Right lobe of liver (tissue), 6 donors: Measurements from ENCODE around the gene SDK1. TPM values are rescaled to one million over a fixed set of nuclear protein-coding genes. Genes with fewer than 3 reads are reported as not detected.

Experiments
- ATAC-seq, 4 donors: fragments of 200-7000 bp; cut with Tn5 transposase; one replicate each; pipeline ENCODE4 v1.9.1; 2020; ENCODE audit warnings: mild to moderate bottlenecking in 4 of 4, moderate library complexity in 4 of 4
- DNase-seq, 3 donors: peaks; one replicate each; pipeline ENCODE4 v3.0.0-alpha.2; 2020
- H3K27ac ChIP-seq, 3 donors: fragments of 200-600 bp; one replicate each; pipeline ENCODE4 v1.8.0; 2022
- H3K27me3 ChIP-seq, 2 donors: fragments of 200-600 bp; one replicate each; pipeline ENCODE4 v1.8.0; 2022
- H3K36me3 ChIP-seq, 4 donors: fragments of 200-600 bp; sonication (generic) in 1 of 4; one replicate each; pipeline versions ENCODE4 v1.5.1 to v1.8.0; 2017 to 2022; ENCODE audit warnings: control low read depth in 1 of 4
- H3K4me1 ChIP-seq, 4 donors: fragments of 200-600 bp; sonication (generic) in 1 of 4; one replicate each; pipeline versions ENCODE4 v1.5.1 to v1.8.0; 2017 to 2022; ENCODE audit warnings: control low read depth in 1 of 4
- H3K4me3 ChIP-seq, 3 donors: fragments of 200-600 bp; one replicate each; pipeline ENCODE4 v1.8.0; 2022
- H3K9me3 ChIP-seq, 4 donors: fragments of 200-600 bp; sonication (generic) in 1 of 4; one replicate each; pipeline versions ENCODE4 v1.5.1 to v1.8.0; 2017 to 2022; ENCODE audit warnings: control low read depth in 1 of 4
- CTCF ChIP-seq, 4 donors: fragments of 200-600 bp in 3 of 4; fragments of 450-650 bp in 1 of 4; IDR thresholded peaks; one replicate each; pipeline versions ENCODE4 v1.5.1 to v1.8.0; 2016 to 2022; ENCODE audit warnings: antibody characterized with exemption in 4 of 4, mild to moderate bottlenecking in 2 of 4
- POLR2A ChIP-seq: fragments of 450-650 bp; IDR thresholded peaks from one replicate; pipeline ENCODE4 v1.6.1; 2017; ENCODE audit warnings: antibody characterized with exemption, mild to moderate bottlenecking
- WGBS: methylation state at CpG from one replicate; pipeline ENCODE4 v1.1.6; 2018; ENCODE audit warnings: low coverage, low lambda C conversion rate; ENCODE audit not compliant: insufficient coverage; ENCODE audit errors: missing lambda C conversion rate; 5-methylcytosine and 5-hydroxymethylcytosine counted together
- intact Hi-C, 2 donors: fragments of 100-400 bp; cut with DNase I; formaldehyde crosslinking; loops; one replicate each; pipeline versions ENCODE4 v1.11.2 to v1.14.1; 2022
- total RNA-seq, 6 experiments: library from RNA; depleted of rRNA in 2 of 6; stranded (reverse); fragments of >200 nt in 2 of 6; fragmentation: NEBNext Ultra II Directional in 3 of 6; extraction: Animal tissue kit (Norgen Biotek cat#: 25700) in 3 of 6; gene quantifications; one replicate each; pipeline versions ENCODE4 v1.1.0 to v1.2.4, GENCODE V29; 2016 to 2023
- donor health status: DM: no; HTN: yes; CAD: no.
- donor health status: DM: no; HTN: no; CAD: no.
- donor health status: DM: no; HTN: no; CAD: no.
- donor health status: DM: no; HTN: yes; CAD: no.
- donor health status: DM: no; HTN: yes; CAD: no.

The SDK1 gene
- total RNA-seq, 6 experiments from 2014 or later, result 0.07 to 1.4 (median 0.65) TPM

DNA sequence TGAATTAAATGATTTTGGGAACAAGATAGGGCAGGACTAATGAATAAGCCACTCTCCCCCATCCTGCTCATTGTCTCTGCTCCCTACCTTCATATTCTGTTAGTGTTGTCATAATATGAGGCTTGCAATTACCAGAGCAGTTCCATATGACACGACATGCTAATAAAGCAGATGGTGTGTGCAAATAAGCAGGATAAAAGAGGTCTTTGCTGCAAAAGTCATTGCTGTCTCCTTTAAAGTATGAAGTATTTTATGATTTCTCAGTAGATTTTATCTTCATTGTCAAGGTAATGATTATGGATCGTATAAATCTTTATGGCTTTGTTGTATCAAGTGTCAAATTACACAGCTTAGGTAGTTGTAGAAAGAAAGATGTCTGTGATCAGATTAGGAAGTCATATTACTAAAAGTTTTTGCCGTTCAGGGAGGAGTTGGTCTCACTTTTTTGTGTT, 114.8 kb downstream of the SDK1 start:
- intact Hi-C loops, result no loop called here
- no peaks in the 10 kb centered on the region for H3K9me3 ChIP-seq
- no peak overlapping the region for H3K4me3 ChIP-seq
- H3K36me3 ChIP-seq, result no peaks in the 10 kb centered on the region
- TF ChIP-seq CTCF (IDR thresholded peaks at IDR 0.05), result no peak
- TF ChIP-seq POLR2A, result no peak
- no peak for DNase-seq
- H3K27ac ChIP-seq, result no peak overlapping the region
- no peak for ATAC-seq
- H3K4me1 ChIP-seq, result no peaks in the 10 kb centered on the region
- H3K27me3 ChIP-seq, result no peaks in the 10 kb centered on the region
- WGBS, result 54% methylated on average over 3 of the region's 3 CpGs

GRCh38 chr7:3416453-3416852, 115.4 kb downstream of the SDK1 start:
- DNase-seq (no peak), ATAC-seq (no peak)
- TF ChIP-seq POLR2A (no peak), CTCF (IDR thresholded peaks at IDR 0.05) (no peak)
- H3K9me3 ChIP-seq, result no peaks in the 10 kb centered on the region
- H3K4me3 ChIP-seq, result no peak overlapping the region
- no peaks in the 10 kb centered on the region for H3K27me3 ChIP-seq
- WGBS, result 51% methylated on average over 4 of the region's 4 CpGs
- H3K36me3 ChIP-seq, result no peaks in the 10 kb centered on the region
- H3K4me1 ChIP-seq, result no peaks in the 10 kb centered on the region
- intact Hi-C loops, result no loop called here
- no peak overlapping the region for H3K27ac ChIP-seq

DNA sequence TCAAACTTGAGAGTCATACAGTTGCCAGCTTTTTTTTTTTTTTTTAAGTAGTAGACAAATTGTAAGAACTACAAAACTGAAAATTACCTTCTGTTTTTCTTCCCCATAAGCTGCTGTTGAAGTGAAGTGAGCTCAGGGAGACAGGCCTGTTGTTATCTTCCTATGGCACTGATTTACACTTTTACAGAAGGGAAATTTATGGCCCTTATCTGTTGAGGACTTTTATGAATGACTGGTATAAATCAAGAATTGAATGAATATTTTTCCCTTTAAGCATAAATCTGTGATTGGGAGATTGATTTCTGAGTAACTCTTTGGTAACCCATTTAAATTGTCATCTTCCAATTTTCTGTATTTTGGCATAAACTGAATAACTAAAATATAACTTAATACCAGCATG, 124.0 kb downstream of the SDK1 start:
- H3K27me3 ChIP-seq, result no peaks in the 10 kb centered on the region
- no peak for DNase-seq
- H3K27ac ChIP-seq, result no peak overlapping the region
- no peaks in the 10 kb centered on the region for H3K9me3 ChIP-seq
- no peak for ATAC-seq
- no peaks in the 10 kb centered on the region for H3K36me3 ChIP-seq
- no peak for TF ChIP-seq POLR2A
- no peak for TF ChIP-seq CTCF (IDR thresholded peaks at IDR 0.05)
- no peaks in the 10 kb centered on the region for H3K4me1 ChIP-seq
- intact Hi-C loops, result no loop called here
- H3K4me3 ChIP-seq, result no peak overlapping the region

GRCh38 chr7:3426064-3426463, 125.0 kb downstream of the SDK1 start:
- H3K27ac ChIP-seq, result no peak overlapping the region
- ATAC-seq (peak in 1 of 4 donors; percentile 22), DNase-seq (no peak)
- no peaks in the 10 kb centered on the region for H3K36me3 ChIP-seq
- TF ChIP-seq CTCF (IDR thresholded peaks at IDR 0.05) (no peak), POLR2A (no peak)
- H3K4me1 ChIP-seq, result no peaks in the 10 kb centered on the region
- no peaks in the 10 kb centered on the region for H3K27me3 ChIP-seq
- H3K4me3 ChIP-seq, result no peak overlapping the region
- WGBS, result 35% methylated on average over 4 of the region's 4 CpGs
- no peaks in the 10 kb centered on the region for H3K9me3 ChIP-seq
- intact Hi-C loops, result no loop called here

DNA sequence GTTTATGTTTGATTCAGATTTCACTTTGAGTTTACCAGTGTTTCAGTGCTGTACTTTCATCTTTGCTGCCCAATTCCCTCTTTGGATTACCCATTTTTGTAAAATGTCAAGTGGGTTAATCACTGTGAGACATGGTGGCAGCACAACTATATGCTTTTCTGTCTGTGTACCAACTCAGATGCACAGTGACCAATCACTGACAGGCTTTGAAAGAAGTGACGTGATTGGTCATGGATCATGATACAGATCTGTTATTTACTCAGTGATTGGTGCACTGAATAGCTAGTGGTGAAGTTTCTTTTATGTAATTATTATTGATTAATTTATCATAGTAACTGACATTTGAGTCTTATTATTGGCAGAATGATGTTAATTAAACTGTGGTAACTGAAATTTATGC, 126.9 kb downstream of the SDK1 start:
- DNase-seq (no peak), ATAC-seq (no peak)
- intact Hi-C loops, result no loop called here
- H3K27ac ChIP-seq, result no peak overlapping the region
- H3K4me3 ChIP-seq, result no peak overlapping the region
- no peaks in the 10 kb centered on the region for H3K27me3 ChIP-seq
- no peaks in the 10 kb centered on the region for H3K36me3 ChIP-seq
- 85% methylated on average over 1 of the region's 1 CpG for WGBS
- no peaks in the 10 kb centered on the region for H3K4me1 ChIP-seq
- TF ChIP-seq POLR2A (no peak), CTCF (IDR thresholded peaks at IDR 0.05) (no peak)
- H3K9me3 ChIP-seq, result no peaks in the 10 kb centered on the region
